ENCODE measurements around the gene OPCML.

DNA sequence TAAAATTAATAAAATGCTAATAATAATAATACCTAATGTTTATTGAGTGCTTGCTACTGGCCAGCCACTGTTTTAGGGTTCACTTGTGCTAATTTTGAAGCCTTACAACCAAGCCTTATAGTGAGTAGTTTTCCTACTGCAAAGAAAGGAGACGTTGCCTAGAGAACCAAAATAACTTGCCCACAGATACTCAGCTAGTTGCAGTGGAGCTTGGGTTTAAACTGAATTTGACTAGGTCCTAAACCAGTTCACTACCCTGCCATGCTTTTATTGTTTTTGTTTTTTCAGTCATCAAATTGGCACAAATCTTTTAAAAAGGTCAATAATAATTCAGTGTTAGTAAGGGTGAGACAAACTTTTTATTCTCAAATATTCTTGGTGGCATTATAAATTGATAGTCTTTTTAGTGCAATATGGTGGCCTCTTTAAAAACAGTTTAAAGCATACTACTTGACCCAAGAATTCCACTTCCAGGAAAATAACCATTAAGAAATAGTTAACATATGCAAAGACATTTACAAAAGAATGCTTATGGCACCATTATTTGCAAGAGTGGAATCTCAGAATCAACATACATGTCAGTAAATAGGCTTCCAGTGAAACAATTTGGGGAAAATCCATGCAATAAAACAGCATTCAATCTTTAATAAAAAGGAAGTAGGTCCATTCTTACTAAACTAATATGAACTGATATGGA, 90.2 kb downstream of the OPCML start:
- TF ChIP-seq EP300 (IDR thresholded peaks at IDR 0.05; ENCODE audit: low read depth), result no peak
- TF ChIP-seq, protein P1, sequence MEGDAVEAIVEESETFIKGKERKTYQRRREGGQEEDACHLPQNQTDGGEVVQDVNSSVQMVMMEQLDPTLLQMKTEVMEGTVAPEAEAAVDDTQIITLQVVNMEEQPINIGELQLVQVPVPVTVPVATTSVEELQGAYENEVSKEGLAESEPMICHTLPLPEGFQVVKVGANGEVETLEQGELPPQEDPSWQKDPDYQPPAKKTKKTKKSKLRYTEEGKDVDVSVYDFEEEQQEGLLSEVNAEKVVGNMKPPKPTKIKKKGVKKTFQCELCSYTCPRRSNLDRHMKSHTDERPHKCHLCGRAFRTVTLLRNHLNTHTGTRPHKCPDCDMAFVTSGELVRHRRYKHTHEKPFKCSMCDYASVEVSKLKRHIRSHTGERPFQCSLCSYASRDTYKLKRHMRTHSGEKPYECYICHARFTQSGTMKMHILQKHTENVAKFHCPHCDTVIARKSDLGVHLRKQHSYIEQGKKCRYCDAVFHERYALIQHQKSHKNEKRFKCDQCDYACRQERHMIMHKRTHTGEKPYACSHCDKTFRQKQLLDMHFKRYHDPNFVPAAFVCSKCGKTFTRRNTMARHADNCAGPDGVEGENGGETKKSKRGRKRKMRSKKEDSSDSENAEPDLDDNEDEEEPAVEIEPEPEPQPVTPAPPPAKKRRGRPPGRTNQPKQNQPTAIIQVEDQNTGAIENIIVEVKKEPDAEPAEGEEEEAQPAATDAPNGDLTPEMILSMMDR (IDR thresholded peaks at IDR 0.05), result no peak

Measured in transverse colon (tissue), 3 donors.